ENCODE data around the gene USP53. TPM values are rescaled to one million over a fixed set of nuclear protein-coding genes. Genes with fewer than 3 reads are reported as not detected.
"Not testable (repeated sequence)": the region's sequence is repeated elsewhere in the genome, so short reads cannot be mapped to it uniquely, and the experiment has no call there.

The USP53 gene
- total RNA-seq, 1 experiment from 2014 or later = 1.2 TPM

DNA sequence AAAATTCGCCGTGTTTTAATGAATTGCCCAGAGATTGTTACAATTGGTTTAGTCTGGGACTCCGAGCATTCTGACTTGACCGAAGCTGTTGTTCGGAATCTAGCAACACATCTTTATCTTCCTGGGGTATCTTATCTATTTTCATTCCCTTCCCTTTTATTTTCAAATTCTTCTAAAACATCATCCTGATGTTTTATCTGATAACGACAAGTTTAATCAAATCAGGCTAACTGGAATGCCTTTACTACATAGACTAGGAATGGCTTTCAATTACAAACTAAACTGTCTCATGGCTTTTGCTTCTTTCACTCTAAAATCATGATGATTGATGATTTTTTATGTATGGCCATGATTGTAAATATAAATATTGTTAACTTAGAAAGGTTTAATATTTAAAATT, 48.0 kb downstream of the USP53 start:
- no peak overlapping the region for H3K4me3 ChIP-seq (ENCODE audit: low read length)
- H4K20me1 ChIP-seq (ENCODE audit: insufficient read depth, low read depth, low read length) = no peaks in the 10 kb centered on the region
- H3K27me3 ChIP-seq (ENCODE audit: low read length) = no peaks in the 10 kb centered on the region
- no peaks in the 10 kb centered on the region for H3K79me2 ChIP-seq (ENCODE audit: low read length)
- H3K4me2 ChIP-seq (ENCODE audit: low read depth, low read length, poor library complexity, severe bottlenecking) = no peak overlapping the region
- H2AFZ ChIP-seq (ENCODE audit: low read length) = no peak overlapping the region
- H3K9me3 ChIP-seq (ENCODE audit: low read length) = no peaks in the 10 kb centered on the region
- no peak for DNase-seq
- no peaks in the 10 kb centered on the region for H3K9me2 ChIP-seq (replicated peaks; ENCODE audit: insufficient read depth, low read length)
- H3K9ac ChIP-seq (ENCODE audit: low read length) = no peak overlapping the region
- no peaks in the 10 kb centered on the region for H3K36me3 ChIP-seq (ENCODE audit: insufficient read depth, low read length)
- no peak overlapping the region for H3K27ac ChIP-seq (ENCODE audit: low read length)
- H3K4me1 ChIP-seq (ENCODE audit: low read length) = no peaks in the 10 kb centered on the region

- H3K9ac ChIP-seq (ENCODE audit: low read length) = no peak overlapping the region
- no peaks in the 10 kb centered on the region for H4K20me1 ChIP-seq (ENCODE audit: insufficient read depth, low read depth, low read length)
- H3K79me2 ChIP-seq (ENCODE audit: low read length) = no peaks in the 10 kb centered on the region
- H3K27ac ChIP-seq (ENCODE audit: low read length) = no peak overlapping the region
- H3K4me3 ChIP-seq (ENCODE audit: low read length) = no peak overlapping the region
- H3K27me3 ChIP-seq (ENCODE audit: low read length) = no peaks in the 10 kb centered on the region
- H3K9me3 ChIP-seq (ENCODE audit: low read length) = no peaks in the 10 kb centered on the region
- no peaks in the 10 kb centered on the region for H3K36me3 ChIP-seq (ENCODE audit: insufficient read depth, low read length)
- H3K4me2 ChIP-seq (ENCODE audit: low read depth, low read length, poor library complexity, severe bottlenecking) = no peak overlapping the region
- no peak for DNase-seq
- no peaks in the 10 kb centered on the region for H3K9me2 ChIP-seq (replicated peaks; ENCODE audit: insufficient read depth, low read length)
- no peaks in the 10 kb centered on the region for H3K4me1 ChIP-seq (ENCODE audit: low read length)
- no peak overlapping the region for H2AFZ ChIP-seq (ENCODE audit: low read length)
These were observed 49.5 kb downstream of the USP53 start for GRCh38 chr4:119261986-119262385.

- Histone ChIP-seq H2AFZ (ENCODE audit: low read length) (no peak overlapping the region), H3K4me3 (ENCODE audit: low read length) (no peak overlapping the region), H3K9me3 (ENCODE audit: low read length) (no peaks in the 10 kb centered on the region), H3K36me3 (ENCODE audit: insufficient read depth, low read length) (no peaks in the 10 kb centered on the region), H3K27ac (ENCODE audit: low read length) (no peak overlapping the region), H3K4me2 (ENCODE audit: low read depth, low read length, poor library complexity, severe bottlenecking) (no peak overlapping the region), H3K9me2 (replicated peaks; ENCODE audit: insufficient read depth, low read length) (no peaks in the 10 kb centered on the region), H3K4me1 (ENCODE audit: low read length) (no peaks in the 10 kb centered on the region), H3K27me3 (ENCODE audit: low read length) (no peaks in the 10 kb centered on the region), H3K9ac (ENCODE audit: low read length) (no peak overlapping the region), H4K20me1 (ENCODE audit: insufficient read depth, low read depth, low read length) (no peaks in the 10 kb centered on the region), H3K79me2 (ENCODE audit: low read length) (no peaks in the 10 kb centered on the region)
- DNase-seq = no peak
These were observed 52.2 kb downstream of the USP53 start for GRCh38 chr4:119264743-119265142.

DNA sequence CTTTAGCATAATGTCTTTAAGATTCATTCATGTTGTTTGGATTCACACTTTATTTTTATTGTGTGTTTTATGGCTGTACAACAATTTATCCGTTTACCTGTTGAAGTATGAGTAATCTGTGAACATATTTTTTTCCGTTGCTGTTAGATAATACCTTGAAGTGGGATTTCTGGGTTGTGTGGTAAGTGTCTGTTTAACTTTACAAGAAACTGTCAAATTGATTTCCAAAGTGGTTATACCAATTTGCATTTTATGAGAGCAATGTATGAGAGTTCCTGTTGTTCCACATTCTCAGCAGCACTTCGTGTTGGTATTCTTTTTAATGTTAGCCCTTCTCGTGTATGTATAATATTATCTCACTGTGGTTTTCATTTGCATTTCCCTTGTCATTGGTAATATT, 53.6 kb downstream of the USP53 start:
- no peaks in the 10 kb centered on the region for H3K9me2 ChIP-seq (replicated peaks; ENCODE audit: insufficient read depth, low read length)
- no peak overlapping the region for H3K4me3 ChIP-seq (ENCODE audit: low read length)
- no peaks in the 10 kb centered on the region for H3K9me3 ChIP-seq (ENCODE audit: low read length)
- DNase-seq = no peak
- no peak overlapping the region for H3K4me2 ChIP-seq (ENCODE audit: low read depth, low read length, poor library complexity, severe bottlenecking)
- no peaks in the 10 kb centered on the region for H4K20me1 ChIP-seq (ENCODE audit: insufficient read depth, low read depth, low read length)
- H3K9ac ChIP-seq (ENCODE audit: low read length) = no peak overlapping the region
- H3K36me3 ChIP-seq (ENCODE audit: insufficient read depth, low read length) = no peaks in the 10 kb centered on the region
- no peak overlapping the region for H2AFZ ChIP-seq (ENCODE audit: low read length)
- no peaks in the 10 kb centered on the region for H3K27me3 ChIP-seq (ENCODE audit: low read length)
- H3K27ac ChIP-seq (ENCODE audit: low read length) = no peak overlapping the region
- no peaks in the 10 kb centered on the region for H3K79me2 ChIP-seq (ENCODE audit: low read length)
- H3K4me1 ChIP-seq (ENCODE audit: low read length) = no peaks in the 10 kb centered on the region

DNA sequence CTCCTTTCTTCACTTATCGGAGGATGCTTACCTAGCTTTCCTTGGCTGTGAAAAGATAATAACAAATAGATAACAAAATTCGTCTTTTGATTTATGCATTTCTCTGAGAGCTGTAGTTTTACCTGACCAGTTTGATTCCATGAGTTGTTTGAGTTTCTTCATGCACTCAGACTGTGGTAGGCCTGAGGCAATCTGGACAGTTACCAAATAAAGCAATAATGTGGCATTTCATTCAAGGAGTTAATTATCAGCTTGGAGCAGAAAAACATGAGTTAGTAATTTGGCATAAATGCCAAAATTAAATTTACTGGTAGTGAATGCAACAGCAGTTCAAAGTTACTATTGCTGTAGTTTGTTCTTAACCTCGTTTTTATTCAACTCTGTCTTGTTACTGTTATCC, 56.0 kb downstream of the USP53 start:
- Histone ChIP-seq H3K27me3 (ENCODE audit: low read length) (no peaks in the 10 kb centered on the region), H3K9me2 (replicated peaks; ENCODE audit: insufficient read depth, low read length) (no peaks in the 10 kb centered on the region), H3K9me3 (ENCODE audit: low read length) (no peaks in the 10 kb centered on the region), H3K79me2 (ENCODE audit: low read length) (no peaks in the 10 kb centered on the region), H4K20me1 (ENCODE audit: insufficient read depth, low read depth, low read length) (no peaks in the 10 kb centered on the region), H2AFZ (ENCODE audit: low read length) (no peak overlapping the region), H3K36me3 (ENCODE audit: insufficient read depth, low read length) (no peaks in the 10 kb centered on the region), H3K4me3 (ENCODE audit: low read length) (no peak overlapping the region), H3K4me2 (ENCODE audit: low read depth, low read length, poor library complexity, severe bottlenecking) (no peak overlapping the region), H3K4me1 (ENCODE audit: low read length) (no peaks in the 10 kb centered on the region), H3K27ac (ENCODE audit: low read length) (no peak overlapping the region), H3K9ac (ENCODE audit: low read length) (no peak overlapping the region)
- DNase-seq = no peak

- Histone ChIP-seq H3K9me3 (ENCODE audit: low read length) (no peaks in the 10 kb centered on the region), H3K27me3 (ENCODE audit: low read length) (no peaks in the 10 kb centered on the region), H3K4me1 (ENCODE audit: low read length) (no peaks in the 10 kb centered on the region), H3K79me2 (ENCODE audit: low read length) (no peaks in the 10 kb centered on the region), H3K36me3 (ENCODE audit: insufficient read depth, low read length) (no peaks in the 10 kb centered on the region), H2AFZ (ENCODE audit: low read length) (no peak overlapping the region), H3K27ac (ENCODE audit: low read length) (no peak overlapping the region), H3K9me2 (replicated peaks; ENCODE audit: insufficient read depth, low read length) (no peaks in the 10 kb centered on the region), H3K4me2 (ENCODE audit: low read depth, low read length, poor library complexity, severe bottlenecking) (no peak overlapping the region), H3K4me3 (ENCODE audit: low read length) (no peak overlapping the region), H4K20me1 (ENCODE audit: insufficient read depth, low read depth, low read length) (no peaks in the 10 kb centered on the region), H3K9ac (ENCODE audit: low read length) (no peak overlapping the region)
- no peak for DNase-seq
These were observed 59.0 kb downstream of the USP53 start for GRCh38 chr4:119271361-119272085.

DNA sequence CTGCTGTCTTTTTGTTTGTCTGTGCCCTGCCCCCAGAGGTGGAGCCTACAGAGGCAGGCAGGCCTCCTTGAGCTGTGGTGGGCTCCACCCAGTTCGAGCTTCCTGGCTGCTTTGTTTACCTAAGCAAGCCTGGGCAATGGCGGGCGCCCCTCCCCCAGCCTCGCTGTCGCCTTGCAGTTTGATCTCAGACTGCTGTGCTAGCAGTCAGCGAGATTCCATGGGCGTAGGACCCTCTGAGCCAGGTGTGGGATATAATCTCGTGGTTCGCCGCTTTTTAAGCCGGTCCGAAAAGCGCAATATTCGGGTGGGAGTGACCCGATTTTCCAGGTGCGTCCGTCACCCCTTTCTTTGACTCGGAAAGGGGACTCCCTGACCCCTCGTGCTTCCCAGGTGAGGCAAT, 67.0 kb downstream of the USP53 start:
- not testable (repeated sequence) for H3K79me2 ChIP-seq (ENCODE audit: low read length); H3K9me3 ChIP-seq (ENCODE audit: low read length); DNase-seq; H3K4me1 ChIP-seq (ENCODE audit: low read length); H3K27me3 ChIP-seq (ENCODE audit: low read length); H4K20me1 ChIP-seq (ENCODE audit: insufficient read depth, low read depth, low read length); H3K9me2 ChIP-seq (replicated peaks; ENCODE audit: insufficient read depth, low read length); H3K36me3 ChIP-seq (ENCODE audit: insufficient read depth, low read length); H3K4me2 ChIP-seq (ENCODE audit: low read depth, low read length, poor library complexity, severe bottlenecking); H3K9ac ChIP-seq (ENCODE audit: low read length); H3K4me3 ChIP-seq (ENCODE audit: low read length); H3K27ac ChIP-seq (ENCODE audit: low read length); H2AFZ ChIP-seq (ENCODE audit: low read length)

DNA sequence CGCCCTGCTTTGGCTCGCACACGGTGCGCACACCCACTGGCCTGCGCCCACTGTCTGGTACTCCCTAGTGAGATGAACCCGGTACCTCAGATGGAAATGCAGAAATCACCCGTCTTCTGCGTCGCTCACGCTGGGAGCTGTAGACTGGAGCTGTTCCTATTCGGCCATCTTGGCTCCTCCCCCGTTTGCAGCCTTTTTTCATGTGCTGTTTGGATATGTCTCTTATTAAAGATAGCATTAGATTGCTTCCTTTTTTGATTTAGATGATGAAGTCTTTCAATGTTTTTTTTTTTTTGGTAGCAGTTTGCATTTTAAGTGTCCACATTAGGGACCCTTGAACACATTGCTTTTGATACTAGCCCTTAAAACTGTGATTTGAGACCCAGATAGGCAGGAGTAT, 67.4 kb downstream of the USP53 start:
- not testable (repeated sequence) for H4K20me1 ChIP-seq (ENCODE audit: insufficient read depth, low read depth, low read length); H3K9ac ChIP-seq (ENCODE audit: low read length); H3K27ac ChIP-seq (ENCODE audit: low read length); H3K4me3 ChIP-seq (ENCODE audit: low read length); H2AFZ ChIP-seq (ENCODE audit: low read length); DNase-seq; H3K9me2 ChIP-seq (replicated peaks; ENCODE audit: insufficient read depth, low read length); H3K36me3 ChIP-seq (ENCODE audit: insufficient read depth, low read length); H3K79me2 ChIP-seq (ENCODE audit: low read length); H3K4me2 ChIP-seq (ENCODE audit: low read depth, low read length, poor library complexity, severe bottlenecking); H3K9me3 ChIP-seq (ENCODE audit: low read length); H3K4me1 ChIP-seq (ENCODE audit: low read length); H3K27me3 ChIP-seq (ENCODE audit: low read length)

GRCh38 chr4:119281393-119281792, 68.9 kb downstream of the USP53 start:
- no peak overlapping the region for H3K4me2 ChIP-seq (ENCODE audit: low read depth, low read length, poor library complexity, severe bottlenecking)
- peaks cover 2% of the 10 kb centered on the region; the same call in 1 of the 2 replicates for H3K4me1 ChIP-seq (ENCODE audit: low read length)
- no peaks in the 10 kb centered on the region for H3K79me2 ChIP-seq (ENCODE audit: low read length)
- H3K9ac ChIP-seq (ENCODE audit: low read length) = no peak overlapping the region
- H3K36me3 ChIP-seq (ENCODE audit: insufficient read depth, low read length) = no peaks in the 10 kb centered on the region
- no peaks in the 10 kb centered on the region for H3K9me3 ChIP-seq (ENCODE audit: low read length)
- H4K20me1 ChIP-seq (ENCODE audit: insufficient read depth, low read depth, low read length) = no peaks in the 10 kb centered on the region
- H3K4me3 ChIP-seq (ENCODE audit: low read length) = no peak overlapping the region
- no peaks in the 10 kb centered on the region for H3K9me2 ChIP-seq (replicated peaks; ENCODE audit: insufficient read depth, low read length)
- H3K27ac ChIP-seq (ENCODE audit: low read length) = no peak overlapping the region
- no peaks in the 10 kb centered on the region for H3K27me3 ChIP-seq (ENCODE audit: low read length)
- no peak overlapping the region for H2AFZ ChIP-seq (ENCODE audit: low read length)
- DNase-seq = no peak

Data from Karpas-422 (cell line).